GM19239 (cell line): Measurements from ENCODE around the gene UBE2S.
"Not testable (repeated sequence)": the region's sequence is repeated elsewhere in the genome, so short reads cannot be mapped to it uniquely, and the experiment has no call there.

Source experiments
- DNase-seq: peaks from one replicate; pipeline ENCODE4 v3.0.0; 2011; ENCODE audit warnings: low spot score; ENCODE audit not compliant: insufficient read length
- FAIRE-seq: peaks from 2 replicates; lab custom pipeline; 2011; peaks lifted over from hg19 to GRCh38; lab: Jason Lieb, UNC

The UBE2S gene

DNA sequence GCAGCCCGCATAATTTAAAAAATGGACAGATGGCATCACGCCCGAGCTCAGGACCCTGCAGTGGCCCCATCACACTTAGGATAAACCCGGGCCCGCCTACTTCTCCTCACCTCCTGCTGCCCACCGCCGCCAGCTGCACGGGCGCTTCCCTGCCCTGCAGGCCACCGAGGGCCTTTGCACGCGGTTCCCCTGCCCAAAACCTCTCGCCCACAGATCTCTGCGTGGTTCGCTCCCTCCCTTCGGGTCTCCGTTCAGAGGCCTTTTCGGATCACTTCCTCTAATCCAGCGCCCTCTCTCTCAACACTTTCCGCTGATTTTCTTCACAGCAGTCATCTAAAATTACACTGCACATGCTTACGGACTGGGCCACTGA, 33.7 kb upstream of the UBE2S start:
- FAIRE-seq (no peak), DNase-seq (no peak)

DNA sequence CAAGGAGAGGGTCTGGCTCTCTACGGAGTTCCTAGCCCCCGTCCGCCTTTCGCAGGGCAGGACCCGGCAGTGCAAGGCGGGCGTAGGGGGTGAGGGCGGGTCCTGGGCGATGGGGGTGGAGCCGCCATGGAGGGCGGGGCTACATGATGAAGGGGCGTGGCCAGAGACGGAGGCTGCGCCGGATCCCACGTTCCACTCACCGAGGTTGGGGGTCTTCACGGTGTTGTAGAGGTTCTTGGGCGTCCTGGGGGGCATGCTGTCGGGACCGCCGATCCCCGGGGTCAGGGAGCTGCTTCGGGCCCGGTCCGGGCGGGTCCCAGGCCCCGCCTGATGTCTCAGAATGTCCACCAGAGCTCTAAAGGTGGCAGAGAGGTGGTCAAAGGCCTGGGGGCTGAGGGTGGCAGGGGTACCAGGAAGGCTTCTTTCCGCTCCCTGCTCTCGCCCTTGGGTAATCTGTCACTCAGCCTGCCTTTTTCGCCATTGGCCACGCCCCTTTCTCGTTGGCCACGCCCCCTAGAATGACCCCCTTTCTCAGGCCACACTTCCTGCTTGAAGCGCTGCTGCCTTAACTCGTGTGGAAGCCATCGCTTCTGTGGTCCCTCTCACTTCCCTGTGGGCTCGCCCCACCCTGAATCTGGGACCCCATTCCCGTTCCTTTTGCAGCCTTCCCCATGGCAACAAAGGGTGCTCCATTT, 33.0 kb upstream of the UBE2S start:
- FAIRE-seq (no peak), DNase-seq (peak; percentile 78)

DNA sequence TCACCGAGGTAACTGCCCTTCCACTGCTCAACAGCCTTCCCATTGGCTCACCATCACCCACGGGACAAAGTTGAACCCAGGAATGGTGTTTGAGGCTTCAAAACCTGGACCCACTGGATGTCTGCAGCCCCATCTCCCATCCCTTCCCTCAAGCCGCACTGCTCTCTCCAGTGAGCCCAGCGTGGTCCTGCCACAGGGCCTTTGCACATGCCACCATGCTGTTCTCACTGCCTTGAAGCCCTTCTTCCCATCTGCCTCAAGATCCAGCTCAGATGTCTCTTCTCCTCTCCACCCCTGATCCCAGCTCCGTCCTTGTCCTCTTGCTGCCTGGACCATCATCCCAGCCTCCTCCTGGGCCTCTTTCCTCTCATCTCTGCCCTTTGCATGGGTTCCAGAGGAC, 31.5 kb upstream of the UBE2S start:
- FAIRE-seq (no peak), DNase-seq (no peak)

- FAIRE-seq: no peak
- DNase-seq: no peak
These were observed 29.8 kb upstream of the UBE2S start for GRCh38 chr19:55437410-55437809.

DNA sequence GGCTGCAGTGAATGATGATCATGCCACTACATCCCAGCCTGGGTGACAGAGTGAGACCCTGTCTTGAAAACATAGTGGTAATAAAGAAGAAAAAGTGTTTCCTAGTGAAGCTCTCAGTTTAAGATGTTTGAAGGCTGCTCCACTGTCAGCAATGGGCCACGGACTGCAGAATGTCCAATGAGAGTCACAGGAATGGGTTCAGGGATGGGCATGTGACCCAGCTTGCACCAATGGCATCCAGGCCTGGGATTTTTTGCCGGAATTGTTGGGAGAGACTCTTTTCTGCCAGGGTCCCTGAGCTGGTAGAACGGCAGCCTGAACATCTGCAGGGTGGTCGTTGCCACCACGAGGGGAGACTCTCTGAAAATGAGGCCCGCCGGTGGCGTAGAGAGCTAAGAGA, 29.3 kb upstream of the UBE2S start:
- FAIRE-seq: no peak
- DNase-seq: no peak

DNA sequence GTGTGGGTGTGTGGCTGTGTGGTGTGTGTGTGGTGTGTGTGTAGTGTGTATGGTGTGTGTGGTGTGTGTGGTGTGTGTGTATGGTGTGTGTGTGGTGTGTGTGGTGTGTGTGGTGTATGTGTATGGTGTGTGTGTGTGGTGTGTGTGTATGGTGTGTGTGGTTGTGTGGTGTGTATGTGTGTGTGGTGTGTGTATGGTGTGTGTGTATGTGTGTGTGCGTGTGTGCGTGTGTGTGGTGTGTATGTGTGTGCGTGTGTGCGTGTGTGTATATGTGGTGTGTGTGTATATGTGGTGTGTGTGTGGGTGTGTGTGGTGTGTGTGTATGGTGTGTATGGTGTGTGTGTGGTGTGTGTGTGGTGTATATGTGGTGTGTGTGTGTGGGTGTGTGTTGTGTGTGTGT, 27.4 kb upstream of the UBE2S start:
- DNase-seq: no peak
- FAIRE-seq: no peak

DNA sequence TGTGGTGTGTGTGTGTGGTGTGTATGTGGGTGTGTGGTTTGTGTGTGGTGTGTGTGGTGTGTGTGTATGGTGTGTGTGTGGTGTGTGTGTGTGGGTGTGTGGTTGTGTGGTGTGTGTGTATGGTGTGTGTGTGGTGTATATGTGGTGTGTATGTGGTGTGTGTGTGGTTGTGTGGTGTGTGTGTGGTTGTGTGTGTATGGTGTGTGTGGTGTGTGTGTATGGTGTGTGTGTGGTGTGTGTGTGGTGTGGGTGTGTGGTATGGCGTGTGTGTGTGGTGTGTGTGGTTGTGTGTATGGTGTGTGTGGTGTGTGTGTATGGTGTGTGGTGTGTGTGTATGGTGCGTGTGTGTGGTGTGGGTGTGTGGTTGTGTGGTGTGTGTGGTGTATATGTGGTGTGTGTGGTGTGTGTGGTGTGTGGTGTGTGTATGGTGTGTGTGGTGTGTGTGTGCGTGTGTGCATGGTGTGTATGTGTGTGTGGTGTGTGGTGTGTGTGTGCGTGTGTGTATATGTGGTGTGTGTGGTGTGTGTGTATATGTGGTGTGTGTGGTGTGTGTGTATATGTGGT, 26.9 kb upstream of the UBE2S start:
- FAIRE-seq (peak; percentile 47), DNase-seq (no peak)

DNA sequence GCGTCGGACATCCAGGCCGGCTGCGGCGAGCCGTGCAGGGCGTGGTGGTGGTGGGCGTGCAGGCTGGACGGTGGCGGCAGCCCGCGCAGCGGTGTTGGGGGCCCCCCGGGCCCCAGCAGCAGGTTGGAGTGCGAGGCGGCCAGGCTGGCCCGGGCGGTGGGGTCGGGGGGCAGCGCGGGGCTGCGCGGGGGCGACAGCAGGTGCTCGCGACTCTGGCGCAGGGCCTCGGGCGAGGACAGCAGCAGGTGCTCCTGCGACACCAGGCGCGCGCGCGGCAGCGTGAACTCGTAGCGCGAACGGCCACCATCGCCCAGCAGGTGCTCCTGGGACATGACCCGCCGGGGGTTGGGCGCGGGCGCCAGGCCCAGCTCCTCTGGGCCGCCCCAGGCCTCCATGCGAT, 25.7 kb upstream of the UBE2S start:
- FAIRE-seq: no peak
- no peak for DNase-seq

DNA sequence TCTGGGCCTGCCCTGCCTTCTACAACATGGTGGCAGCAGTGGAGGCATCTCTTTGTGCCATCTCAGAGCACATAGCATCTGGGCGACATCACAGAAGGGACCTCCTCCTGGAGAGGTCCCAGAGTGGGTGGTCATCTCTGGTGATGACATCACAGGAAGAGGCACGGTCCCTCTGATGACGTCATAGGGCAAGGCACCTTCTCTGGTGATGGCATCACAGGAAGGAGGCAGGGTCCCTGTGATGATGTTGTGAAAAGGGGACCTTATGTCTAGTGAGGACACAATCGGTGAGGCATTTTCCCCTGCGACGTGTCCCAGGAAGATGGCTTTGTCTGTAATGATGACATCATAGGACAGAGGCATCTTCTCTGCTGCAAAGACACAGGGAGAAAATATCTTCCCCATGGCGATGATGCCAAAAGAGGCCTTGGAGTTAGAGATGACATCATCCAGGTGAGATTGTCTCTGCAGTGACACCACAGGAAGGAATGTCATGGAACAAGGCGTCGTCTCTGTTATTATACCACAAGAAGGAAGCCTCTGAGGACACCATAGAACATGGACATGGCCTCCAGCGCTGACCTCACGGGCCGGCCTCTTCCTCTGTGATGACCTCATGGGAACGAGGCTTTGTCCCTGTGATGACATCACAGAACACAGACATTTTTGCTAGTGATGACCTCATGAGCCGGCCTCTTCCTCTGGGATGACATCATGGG, 24.8 kb upstream of the UBE2S start:
- FAIRE-seq: no peak

DNA sequence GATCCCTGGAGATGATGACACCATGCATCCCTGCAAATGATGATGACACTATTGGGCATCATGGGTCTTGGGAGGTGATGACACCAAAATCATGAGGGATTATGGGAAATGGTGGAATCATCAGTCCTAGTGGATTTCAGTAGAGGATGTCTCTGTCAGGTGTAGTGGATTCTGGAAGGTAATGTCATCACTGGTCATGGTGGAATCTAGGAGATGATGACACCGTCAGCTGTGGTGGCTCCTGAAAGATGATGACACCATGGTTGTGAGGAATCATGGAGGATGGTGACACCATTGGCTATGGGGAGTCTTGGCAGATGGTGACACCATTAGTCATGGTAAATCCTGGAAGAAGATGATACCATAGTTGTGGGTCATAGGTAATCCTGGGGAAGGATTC, 23.6 kb upstream of the UBE2S start:
- DNase-seq (no peak), FAIRE-seq (no peak)

More for the DNA sequence above, 24.8 kb upstream of the UBE2S start:
- DNase-seq: no peak

DNA sequence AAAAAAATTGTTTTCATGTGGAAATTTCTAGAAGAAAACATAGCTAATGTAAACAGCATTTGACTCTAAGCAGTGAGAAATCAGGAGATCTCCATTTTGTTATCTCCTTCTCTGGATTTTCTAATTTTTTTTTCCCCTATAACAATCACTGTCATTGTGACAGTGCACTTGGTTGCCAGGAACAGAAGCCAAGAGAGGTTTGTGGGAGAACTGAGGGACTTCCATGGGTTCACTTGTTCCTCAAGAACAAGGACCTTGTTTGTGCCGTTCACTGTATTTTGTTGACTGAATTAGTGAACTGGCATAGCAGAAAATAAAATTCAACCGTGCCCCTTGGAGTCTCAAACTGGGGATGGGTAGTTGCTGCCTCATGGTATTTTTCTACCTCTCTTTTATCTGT, 18.5 kb upstream of the UBE2S start:
- FAIRE-seq (no peak), DNase-seq (no peak)

- DNase-seq: no peak
These were observed 16.9 kb upstream of the UBE2S start for GRCh38 chr19:55424518-55424917.

GRCh38 chr19:55423225-55424005, 15.8 kb upstream of the UBE2S start:
- FAIRE-seq: no peak
- no peak for DNase-seq

More at GRCh38 chr19:55424518-55424917, 16.9 kb upstream of the UBE2S start:
- no peak for FAIRE-seq

DNA sequence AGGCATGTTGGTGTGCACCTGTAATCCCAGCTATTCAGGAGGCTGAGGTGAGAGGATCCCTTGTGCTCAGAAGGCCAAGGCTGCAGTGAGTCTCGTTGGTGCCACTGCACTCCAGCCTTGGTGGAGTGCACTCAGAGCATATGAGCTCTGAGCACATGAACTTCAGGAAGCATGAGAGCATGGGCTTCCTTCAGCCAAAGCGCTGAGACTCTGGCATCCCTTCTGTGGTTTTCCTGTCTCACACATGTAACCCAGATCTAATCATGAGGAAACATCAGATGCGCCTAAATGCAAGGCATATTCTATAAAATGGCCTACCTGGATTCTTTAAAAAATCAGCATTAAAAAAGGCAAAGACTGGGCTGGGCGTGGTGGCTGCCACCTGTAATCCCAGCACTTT, 13.7 kb upstream of the UBE2S start:
- FAIRE-seq, DNase-seq: not testable (repeated sequence)

- FAIRE-seq (no peak), DNase-seq (no peak)
These were observed 12.1 kb upstream of the UBE2S start for GRCh38 chr19:55419624-55420236.

GRCh38 chr19:55419103-55419502, 11.5 kb upstream of the UBE2S start:
- DNase-seq (no peak), FAIRE-seq (no peak)

- FAIRE-seq (peak; percentile 54), DNase-seq (no peak)
These were observed 10.6 kb upstream of the UBE2S start for GRCh38 chr19:55418185-55418584.

DNA sequence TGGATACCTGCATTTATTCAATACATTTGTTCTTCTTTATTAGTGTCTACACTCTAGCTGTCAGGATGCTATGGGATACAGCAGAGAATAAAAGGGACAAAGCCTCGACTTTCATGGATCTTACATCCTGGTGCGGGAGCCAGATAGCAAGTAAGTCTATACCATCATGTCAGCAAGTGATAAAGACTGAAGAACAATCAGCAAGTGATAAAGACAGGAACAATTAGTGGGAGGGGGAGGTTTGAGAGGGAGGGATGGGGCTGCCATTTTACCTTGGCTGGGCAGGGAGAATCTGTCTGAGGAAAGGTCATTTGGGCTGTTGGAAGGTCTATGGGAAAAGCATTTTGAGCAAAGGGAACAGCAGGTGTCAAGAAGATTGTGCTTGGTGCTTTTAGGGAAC, 2.6 kb upstream of the UBE2S start:
- DNase-seq: no peak
- no peak for FAIRE-seq

DNA sequence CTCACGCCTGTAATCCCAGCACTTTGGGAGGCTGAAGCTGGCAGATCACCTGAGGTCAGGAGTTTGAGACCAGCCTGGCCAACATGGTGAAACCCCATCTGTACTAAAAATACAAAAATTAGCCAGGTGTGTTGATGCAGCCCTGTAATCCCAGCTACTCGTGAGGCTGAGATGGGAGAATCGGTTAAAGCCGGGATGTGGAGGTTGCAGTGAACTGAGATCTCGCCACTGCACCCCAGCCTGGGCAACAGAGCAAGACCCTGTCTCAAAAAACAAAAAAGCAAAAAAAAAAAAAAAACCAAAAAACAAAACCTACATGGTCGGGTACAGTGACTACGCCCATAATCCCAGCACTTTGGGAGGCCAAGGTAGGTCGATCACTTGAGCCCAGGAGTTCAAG, 1.6 kb upstream of the UBE2S start:
- DNase-seq, FAIRE-seq: not testable (repeated sequence)

- DNase-seq (no peak), FAIRE-seq (no peak)
These were observed 915 bp upstream of the UBE2S start for GRCh38 chr19:55408533-55408872.
